Measurements from ENCODE around the gene ZNF736. TPM values are rescaled to one million over a fixed set of nuclear protein-coding genes. Genes with fewer than 3 reads are reported as not detected.
"Not testable (repeated sequence)": the region's sequence is repeated elsewhere in the genome, so short reads cannot be mapped to it uniquely, and the experiment has no call there.

Gene ZNF736
- total and polyA plus RNA-seq, 2 of the 8 experiments (the other 6 are each of a cell fraction or from before 2014, with no cell fraction given), result not detected

DNA sequence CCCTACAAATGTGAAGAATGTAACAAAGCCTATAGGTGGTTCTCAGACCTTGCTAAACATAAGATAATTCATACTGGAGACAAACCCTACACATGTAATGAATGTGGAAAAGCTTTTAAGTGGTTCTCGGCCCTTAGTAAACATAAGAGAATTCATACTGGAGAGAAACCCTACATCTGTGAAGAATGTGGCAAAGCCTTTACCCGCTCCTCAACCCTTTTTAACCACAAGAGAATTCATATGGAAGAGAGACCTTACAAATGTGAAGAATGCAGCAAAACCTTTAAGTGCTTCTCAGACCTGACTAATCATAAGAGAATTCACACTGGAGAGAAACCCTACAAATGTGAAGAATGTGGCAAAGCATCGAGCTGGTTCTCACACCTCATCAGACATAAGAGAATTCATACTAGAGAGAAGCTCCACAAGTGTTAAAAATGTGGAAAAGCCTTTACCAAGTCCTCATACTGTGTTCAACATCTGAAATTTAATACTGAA is 35.0 kb downstream of the ZNF736 start:
- peak; percentile 84; the same call in 1 of the 2 replicates for TF ChIP-seq ZNF274 (IDR thresholded peaks at IDR 0.05; ENCODE audit: borderline replicate concordance, extremely low read depth, low read length)
- WGBS, 2 experiments (ENCODE audit: extremely low coverage in 1 of 2, insufficient coverage in 1 of 2, insufficient read length in 1 of 2, insufficient replicate concordance in 2 of 2, low coverage in 1 of 2, low lambda C conversion rate in 2 of 2, missing lambda C conversion rate in 1 of 2), result 80% methylated on average over 3 of the region's 3 CpGs; no CpG with 5 or more reads in 1 of the 2 experiments
- H3K56ac ChIP-seq (replicated peaks; ENCODE audit: insufficient read length, low read depth, low read length); H4K8ac ChIP-seq (ENCODE audit: extremely low read depth, insufficient read depth, low read length); H3K14ac ChIP-seq (ENCODE audit: insufficient read length); H3K79me2 ChIP-seq (ENCODE audit: control insufficient read depth in 1 of 2, insufficient read depth in 2 of 2, low read length in 2 of 2); H3K4me1 ChIP-seq (replicated peaks in 1 of 4; ENCODE audit: control insufficient read depth in 3 of 4, insufficient read depth in 4 of 4, low read length in 3 of 4); H2AK5ac ChIP-seq (ENCODE audit: low read depth, low read length); H3K4me3 ChIP-seq (ENCODE audit: extremely low read depth in 1 of 4, insufficient read depth in 2 of 4, low read depth in 3 of 4, low read length in 4 of 4); H3K36me3 ChIP-seq (ENCODE audit: control insufficient read depth in 2 of 4, insufficient read depth in 4 of 4, low read length in 3 of 4); H2BK5ac ChIP-seq (ENCODE audit: low read depth, low read length); H3K23ac ChIP-seq (ENCODE audit: insufficient read length); H2BK120ac ChIP-seq (replicated peaks; ENCODE audit: low read depth, low read length); H2BK20ac ChIP-seq (ENCODE audit: low read length); H3K27me3 ChIP-seq (replicated peaks in 1 of 4; ENCODE audit: control insufficient read depth in 3 of 4, extremely low read depth in 1 of 4, insufficient read depth in 3 of 4, low read length in 3 of 4); H2AFZ ChIP-seq (ENCODE audit: low read length); H3K9ac ChIP-seq (replicated peaks in 1 of 4; ENCODE audit: extremely low read depth in 1 of 4, low read depth in 3 of 4, low read length in 3 of 4); H3K18ac ChIP-seq (ENCODE audit: extremely low read depth, low read length); H3K23me2 ChIP-seq (ENCODE audit: low read depth, low read length); H3K4ac ChIP-seq (replicated peaks; ENCODE audit: insufficient read length, low read depth, low read length); H3K27ac ChIP-seq (ENCODE audit: low read depth, low read length); H3K4me2 ChIP-seq (ENCODE audit: insufficient read depth in 1 of 2, low read depth in 2 of 2, low read length in 2 of 2); CTCF ChIA-PET (ENCODE audit: partially characterized antibody); DNase-seq (ENCODE audit: low read depth in 1 of 2, low spot score in 2 of 2); H4K91ac ChIP-seq (replicated peaks; ENCODE audit: insufficient read length, low read length); POLR2A ChIA-PET (ENCODE audit: partially characterized antibody); H3K79me1 ChIP-seq (ENCODE audit: low read depth, low read length); H2BK12ac ChIP-seq (ENCODE audit: low read depth, low read length); FAIRE-seq; H4K5ac ChIP-seq (ENCODE audit: insufficient read length, low read depth, low read length); H4K20me1 ChIP-seq (replicated peaks in 1 of 2; ENCODE audit: control insufficient read depth in 1 of 2, insufficient read depth in 2 of 2, low read length in 2 of 2); H2BK15ac ChIP-seq (ENCODE audit: low read length): not testable (repeated sequence)
- H3K9me3 ChIP-seq (ENCODE audit: insufficient read depth in 2 of 2, low read depth in 1 of 2, low read length in 1 of 2), result peaks cover 56 to 68% of the 10 kb centered on the region in 2 experiments

Measured in H1 (cell line).